Measurements from ENCODE around the gene PAN2. TPM values are rescaled to one million over a fixed set of nuclear protein-coding genes. Genes with fewer than 3 reads are reported as not detected.

PAN2 gene
- total RNA-seq, 4 donors from 2014 or later = 45.2 to 206 (median 58.0) TPM

- TF ChIP-seq POLR2AphosphoS5 (IDR thresholded peaks at IDR 0.05) (no peak), POLR2A (IDR thresholded peaks at IDR 0.05) (no peak), EP300 (IDR thresholded peaks at IDR 0.05; ENCODE audit: low read depth) (no peak), CTCF (IDR thresholded peaks at IDR 0.05) (no peak)
- H3K36me3 ChIP-seq = no peaks in the 10 kb centered on the region
- no peaks in the 10 kb centered on the region for H3K27me3 ChIP-seq
- 88 to 92% methylated on average over 2 to 3 of the region's 3 CpGs for WGBS, 2 donors (ENCODE audit: low coverage in 1 of 2)
- DNase-seq = no peak
- no peaks in the 10 kb centered on the region for H3K9me3 ChIP-seq
- intact Hi-C loops (cut with DNase I; ENCODE audit: low total_unique reads) = no loop called here
- no peaks in the 10 kb centered on the region for H3K4me1 ChIP-seq
- no peak overlapping the region for H3K4me3 ChIP-seq
- H3K27ac ChIP-seq = no peak overlapping the region
- in situ Hi-C loops (cut with MboI; ENCODE audit: low pct_ligation_motif_present in 1 of 4, low pct_unique_long_range_greater_than_20kb in 1 of 4, low sequenced_read_pairs in 3 of 4) = no loop called here
Observed at GRCh38 chr12:56366948-56367347, 33.1 kb upstream of the PAN2 start.

GRCh38 chr12:56362130-56363059 lies 28.6 kb upstream of the PAN2 start, which contains the start of gene APOF:
TSS of gene APOF (minus strand) at chr12:56362857. CDS start at chr12:56362745, 112 bp downstream.
- intact Hi-C loops (cut with DNase I; ENCODE audit: low total_unique reads) = no loop called here
- no peak for DNase-seq
- WGBS, 2 donors (ENCODE audit: low coverage in 1 of 2) = 89 to 90% methylated on average over 4 to 10 of the region's 10 CpGs
- Histone ChIP-seq H3K4me3 (no peak within 1 kb of the TSS), H3K9me3 (no peaks in the 10 kb centered on the region), H3K27me3 (no peaks in the 10 kb centered on the region), H3K27ac (no peak within 1 kb of the TSS), H3K36me3 (no peaks in the 10 kb centered on the region), H3K4me1 (peaks cover 8 to 23% (median 12%) of the 10 kb centered on the region in 4 donors)
- in situ Hi-C loops (cut with MboI; ENCODE audit: low pct_ligation_motif_present in 1 of 4, low pct_unique_long_range_greater_than_20kb in 1 of 4, low sequenced_read_pairs in 3 of 4) = no loop called here
- TF ChIP-seq CTCF (IDR thresholded peaks at IDR 0.05) (no peak), POLR2AphosphoS5 (IDR thresholded peaks at IDR 0.05) (no peak), POLR2A (IDR thresholded peaks at IDR 0.05) (no peak), EP300 (IDR thresholded peaks at IDR 0.05; ENCODE audit: low read depth) (no peak)

- Histone ChIP-seq H3K27me3 (no peaks in the 10 kb centered on the region), H3K4me3 (no peak overlapping the region), H3K36me3 (no peaks in the 10 kb centered on the region), H3K9me3 (no peaks in the 10 kb centered on the region), H3K4me1 (peaks cover 8 to 23% (median 12%) of the 10 kb centered on the region in 4 donors), H3K27ac (no peak overlapping the region)
- TF ChIP-seq CTCF (IDR thresholded peaks at IDR 0.05) (no peak), POLR2A (IDR thresholded peaks at IDR 0.05) (no peak), POLR2AphosphoS5 (IDR thresholded peaks at IDR 0.05) (no peak), EP300 (IDR thresholded peaks at IDR 0.05; ENCODE audit: low read depth) (no peak)
- 82% methylated on average over 8 of the region's 8 CpGs; no CpG with 5 or more reads in 1 of the 2 donors for WGBS, 2 donors (ENCODE audit: low coverage in 1 of 2)
- DNase-seq = no peak
- in situ Hi-C loops (cut with MboI; ENCODE audit: low pct_ligation_motif_present in 1 of 4, low pct_unique_long_range_greater_than_20kb in 1 of 4, low sequenced_read_pairs in 3 of 4) = no loop called here
- intact Hi-C loops (cut with DNase I; ENCODE audit: low total_unique reads) = no loop called here
Observed at GRCh38 chr12:56361487-56362129, 27.8 kb upstream of the PAN2 start.
